A673 (cell line): ENCODE measurements around the gene RBFOX1. TPM values are rescaled to one million over a fixed set of nuclear protein-coding genes. Genes with fewer than 3 reads are reported as not detected.

Experiments used
- BruUV-seq: library from RNA; stranded (reverse); fragments of 400-500 nt; replicated peaks from 2 replicates; lab custom pipeline; 2021; lab: Mats Ljungman, UMichigan
- CTCF ChIA-PET: fragments of 300-600 bp; sonication (Branson Sonifier 250); formaldehyde crosslinking; loops from one replicate; lab custom pipeline; 2022; ENCODE audit warnings: antibody characterized with exemption; lab: Charles Lee
- POLR2A ChIA-PET: fragments of 300-600 bp; sonication (Branson Sonifier 250); formaldehyde crosslinking; loops from one replicate; lab custom pipeline; 2022; ENCODE audit warnings: antibody characterized with exemption; ENCODE audit not compliant: low non-redundant PET; lab: Charles Lee
- DNase-seq: peaks from one replicate; pipeline ENCODE4 v3.0.0-alpha.2; 2015; ENCODE audit warnings: low spot score
- H3K27ac ChIP-seq: fragments of 200-600 bp; sonication (generic); 2 replicates; pipeline ENCODE4 v1.5.1; 2016; ENCODE audit warnings: mixed run types, low read depth, mild to moderate bottlenecking, mixed read lengths, antibody characterized with exemption, low read length; ENCODE audit not compliant: poor library complexity, severe bottlenecking
- H3K27me3 ChIP-seq: fragments of 200-600 bp; sonication (generic); replicated peaks from 2 replicates; pipeline ENCODE4 v1.6.1; 2017; ENCODE audit warnings: mixed run types, low read depth, mild to moderate bottlenecking, mixed read lengths, antibody characterized with exemption, low read length; ENCODE audit not compliant: insufficient read depth, poor library complexity
- H3K36me3 ChIP-seq: fragments of 200-600 bp; sonication (generic); 2 replicates; pipeline ENCODE4 v1.6.1; 2016; ENCODE audit warnings: mixed run types, mild to moderate bottlenecking, mixed read lengths, antibody characterized with exemption, low read length; ENCODE audit not compliant: insufficient read depth, poor library complexity, severe bottlenecking
- H3K4me1 ChIP-seq: fragments of 200-600 bp; sonication (generic); 2 replicates; pipeline ENCODE4 v1.6.1; 2017; ENCODE audit warnings: mixed run types, mild to moderate bottlenecking, mixed read lengths, antibody characterized with exemption, low read length; ENCODE audit not compliant: insufficient read depth, poor library complexity, severe bottlenecking
- H3K4me3 ChIP-seq: fragments of 200-600 bp; sonication (generic); 2 replicates; pipeline ENCODE4 v1.5.1; 2016; ENCODE audit warnings: low read depth, mixed run types, mild to moderate bottlenecking, mixed read lengths, low read length; ENCODE audit not compliant: poor library complexity, severe bottlenecking
- H3K9me3 ChIP-seq: fragments of 200-600 bp; sonication (generic); 2 replicates; pipeline ENCODE4 v1.6.1; 2016; ENCODE audit warnings: mixed run types, low read depth, mild to moderate bottlenecking, mixed read lengths, antibody characterized with exemption, low read length; ENCODE audit not compliant: poor library complexity, severe bottlenecking
- CTCF ChIP-seq: fragments of 300-800, 200-600 bp; sonication (generic); conservative IDR thresholded peaks from 2 replicates; pipeline ENCODE4 v1.5.1; 2017; ENCODE audit warnings: low read depth, mild to moderate bottlenecking, antibody characterized with exemption, low read length, moderate library complexity, mixed read lengths
- EZH2 ChIP-seq: fragments of 200-600 bp; sonication (generic); IDR thresholded peaks from 2 replicates; pipeline ENCODE4 v1.6.1; 2017; ENCODE audit warnings: borderline replicate concordance, low read depth, mild to moderate bottlenecking, mixed read lengths, antibody characterized with exemption, low read length; ENCODE audit not compliant: poor library complexity, severe bottlenecking
- intact Hi-C: fragments of 100-400 bp; cut with micrococcal nuclease; formaldehyde crosslinking; loops from one replicate; pipeline ENCODE4 v1.10.0; 2022; ENCODE audit not compliant: unreplicated experiment
- total RNA-seq: library from RNA; stranded (reverse); gene quantifications from 2 replicates; pipeline ENCODE4 v1.2.3, GENCODE V29; 2021

The RBFOX1 gene
- total RNA-seq, 1 experiment from 2014 or later, result 1.8 TPM

GRCh38 chr16:7351610-7352510 is 19.2 kb downstream of the RBFOX1 start:
- H3K36me3 ChIP-seq, result no peaks in the 10 kb centered on the region
- POLR2A ChIA-PET, result no interaction called here
- CTCF ChIA-PET, result no interaction called here

DNA sequence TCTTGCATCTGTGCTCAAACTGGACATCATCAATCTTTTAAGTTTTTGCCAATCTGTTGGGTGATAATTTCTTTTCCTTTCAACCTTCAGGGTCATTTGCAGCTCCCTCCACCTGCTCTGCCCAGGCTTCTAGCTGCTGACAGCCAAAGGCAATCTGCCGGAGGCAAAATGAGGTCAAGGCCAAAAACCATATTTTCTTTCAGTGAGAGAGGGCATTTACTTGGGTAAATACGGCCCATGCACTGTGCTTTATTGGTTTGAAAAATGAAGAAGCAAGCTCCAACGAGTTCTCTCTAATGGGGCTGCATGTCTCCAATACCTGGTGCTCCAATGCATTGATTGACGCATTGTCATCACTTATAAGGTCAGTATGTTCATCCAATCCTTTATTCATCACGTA is 23.1 kb downstream of the RBFOX1 start:
- no peaks in the 10 kb centered on the region for H3K36me3 ChIP-seq
- ChIA-PET POLR2A (no interaction called here), CTCF (no interaction called here)
- intact Hi-C loops, result no loop called here
- no peak overlapping the region for H3K4me3 ChIP-seq
- H3K27me3 ChIP-seq, result no peaks in the 10 kb centered on the region
- no peaks in the 10 kb centered on the region for H3K4me1 ChIP-seq
- H3K27ac ChIP-seq, result no peak overlapping the region
- no peak for TF ChIP-seq CTCF
- no peak for TF ChIP-seq EZH2
- no TSS peak for BruUV-seq
- no peaks in the 10 kb centered on the region for H3K9me3 ChIP-seq
- no peak for DNase-seq

More at GRCh38 chr16:7351610-7352510, 19.2 kb downstream of the RBFOX1 start:
- H3K9me3 ChIP-seq, result no peaks in the 10 kb centered on the region
- DNase-seq, result no peak
- no TSS peak for BruUV-seq
- intact Hi-C loops, result no loop called here
- no peak overlapping the region for H3K27ac ChIP-seq
- no peaks in the 10 kb centered on the region for H3K4me1 ChIP-seq
- no peak overlapping the region for H3K4me3 ChIP-seq
- no peaks in the 10 kb centered on the region for H3K27me3 ChIP-seq
- TF ChIP-seq CTCF (no peak), EZH2 (no peak)

- ChIA-PET POLR2A (no interaction called here), CTCF (no interaction called here)
- H3K36me3 ChIP-seq, result no peaks in the 10 kb centered on the region
- intact Hi-C loops, result no loop called here
- DNase-seq, result no peak
- no peaks in the 10 kb centered on the region for H3K27me3 ChIP-seq
- no peak for TF ChIP-seq CTCF
- no peak for TF ChIP-seq EZH2
- BruUV-seq, result no TSS peak
- H3K27ac ChIP-seq, result no peak overlapping the region
- H3K4me3 ChIP-seq, result no peak overlapping the region
- no peaks in the 10 kb centered on the region for H3K4me1 ChIP-seq
- H3K9me3 ChIP-seq, result no peaks in the 10 kb centered on the region
Observed at GRCh38 chr16:7361416-7362129, 28.9 kb downstream of the RBFOX1 start.
